H9 (cell line): Measurements from ENCODE around the gene JARID2. TPM values are rescaled to one million over a fixed set of nuclear protein-coding genes. Genes with fewer than 3 reads are reported as not detected.
A peak's percentile ranks its signal among the peaks of the same experiment; 100 is the strongest.

Source experiments
- DNase-seq: peaks from one replicate; pipeline ENCODE4 v3.0.0-alpha.2; 2017
- H2AFZ ChIP-seq: one replicate; pipeline ENCODE4 v1.6.1; 2013; ENCODE audit warnings: mild to moderate bottlenecking, low read length, control low read depth, moderate library complexity
- H2AK5ac ChIP-seq: 2 replicates; pipeline ENCODE4 v1.6.1; 2013; ENCODE audit warnings: low read length, control low read depth, mixed read lengths; ENCODE audit not compliant: insufficient read length
- H2BK120ac ChIP-seq: one replicate; pipeline ENCODE4 v1.6.1; 2013; ENCODE audit warnings: low read depth, mild to moderate bottlenecking, low read length, control low read depth, inconsistent platforms; ENCODE audit not compliant: poor library complexity, severe bottlenecking
- H2BK12ac ChIP-seq: 2 replicates; pipeline ENCODE4 v1.6.1; 2013; ENCODE audit warnings: low read length, control low read depth, mixed read lengths, low read depth; ENCODE audit not compliant: insufficient read length
- H2BK15ac ChIP-seq: 2 replicates; pipeline ENCODE4 v1.6.1; 2013; ENCODE audit warnings: low read depth, low read length, control low read depth
- H2BK20ac ChIP-seq: one replicate; pipeline ENCODE4 v1.6.1; 2013; ENCODE audit warnings: low read depth, mild to moderate bottlenecking, low read length, control low read depth, inconsistent platforms; ENCODE audit not compliant: poor library complexity, severe bottlenecking
- H2BK5ac ChIP-seq: 2 replicates; pipeline ENCODE4 v1.6.1; 2013; ENCODE audit warnings: low read length, control low read depth, mixed read lengths; ENCODE audit not compliant: insufficient read length
- H3K14ac ChIP-seq: 2 replicates; pipeline ENCODE4 v1.6.1; 2013; ENCODE audit warnings: low read length, control low read depth; ENCODE audit not compliant: insufficient read depth
- H3K18ac ChIP-seq: 2 replicates; pipeline ENCODE4 v1.6.1; 2013; ENCODE audit warnings: low read depth, mild to moderate bottlenecking, mixed read lengths, low read length, control low read depth; ENCODE audit not compliant: insufficient read length
- H3K23ac ChIP-seq: 2 replicates; pipeline ENCODE4 v1.6.1; 2013; ENCODE audit warnings: low read length, control low read depth, mixed read lengths, low read depth; ENCODE audit not compliant: insufficient read length
- H3K23me2 ChIP-seq: 2 replicates; pipeline ENCODE4 v1.6.1; 2013; ENCODE audit warnings: low read depth, mild to moderate bottlenecking, mixed read lengths, low read length, control low read depth; ENCODE audit not compliant: insufficient read length, poor library complexity, severe bottlenecking
- H3K27ac ChIP-seq: 2 replicates; pipeline ENCODE4 v1.5.1; 2013; ENCODE audit warnings: low read length, control low read depth, mixed read lengths, low read depth; ENCODE audit not compliant: insufficient read length
- H3K27me3 ChIP-seq: 2 replicates; pipeline ENCODE4 v1.6.1; 2013; ENCODE audit warnings: low read length, control low read depth, inconsistent platforms; ENCODE audit not compliant: insufficient read depth
- H3K4ac ChIP-seq: 2 replicates; pipeline ENCODE4 v1.6.1; 2013; ENCODE audit warnings: low read depth, mild to moderate bottlenecking, control low read depth, inconsistent platforms, low read length, moderate library complexity
- H3K4me1 ChIP-seq: 2 replicates; pipeline ENCODE4 v1.6.1; 2013; ENCODE audit warnings: low read length, control low read depth, inconsistent platforms; ENCODE audit not compliant: insufficient read depth
- H3K4me2 ChIP-seq: 2 replicates; pipeline ENCODE4 v1.6.1; 2013; ENCODE audit warnings: low read length, control low read depth, mixed read lengths; ENCODE audit not compliant: insufficient read length, insufficient read depth
- H3K56ac ChIP-seq: 2 replicates; pipeline ENCODE4 v1.6.1; 2013; ENCODE audit warnings: low read depth, mild to moderate bottlenecking, mixed read lengths, low read length, control low read depth; ENCODE audit not compliant: insufficient read length
- H3K79me1 ChIP-seq: 2 replicates; pipeline ENCODE4 v1.6.1; 2013; ENCODE audit warnings: low read depth, mild to moderate bottlenecking, moderate library complexity, low read length, control low read depth, inconsistent platforms; ENCODE audit not compliant: insufficient read depth, poor library complexity, severe bottlenecking
- H3K79me2 ChIP-seq: 2 replicates; pipeline ENCODE4 v1.6.1; 2013; ENCODE audit warnings: low read length, control low read depth, inconsistent platforms; ENCODE audit not compliant: insufficient read depth
- H3K9ac ChIP-seq: 2 replicates; pipeline ENCODE4 v1.6.1; 2013; ENCODE audit warnings: low read length, control low read depth, mixed read lengths; ENCODE audit not compliant: insufficient read length; ENCODE audit errors: extremely low read depth
- H3K9me3 ChIP-seq: one replicate; pipeline ENCODE4 v1.6.1; 2013; ENCODE audit warnings: low read depth, low read length, inconsistent platforms; ENCODE audit not compliant: control insufficient read depth
- H3T11ph ChIP-seq: one replicate; pipeline ENCODE4 v1.6.1; 2013; ENCODE audit warnings: mild to moderate bottlenecking, low read length, control low read depth, inconsistent platforms
- H4K20me1 ChIP-seq: one replicate; pipeline ENCODE4 v1.6.1; 2013; ENCODE audit not compliant: control insufficient read depth, insufficient read length, insufficient read depth
- H4K5ac ChIP-seq: 2 replicates; pipeline ENCODE4 v1.6.1; 2013; ENCODE audit warnings: low read depth, mild to moderate bottlenecking, mixed read lengths, low read length, control low read depth; ENCODE audit not compliant: insufficient read length
- H4K8ac ChIP-seq: replicated peaks from 2 replicates; pipeline ENCODE4 v1.6.1; 2013; ENCODE audit warnings: low read length, control low read depth, mixed read lengths, low read depth; ENCODE audit not compliant: insufficient read length
- H4K91ac ChIP-seq: 2 replicates; pipeline ENCODE4 v1.6.1; 2013; ENCODE audit warnings: low read depth, mild to moderate bottlenecking, moderate library complexity, mixed read lengths, low read length, control low read depth; ENCODE audit not compliant: insufficient read length
- H3K27ac Mint-ChIP-seq, 3 experiments: 2 replicates in 2 of 3; 3 replicates in 1 of 3; pipeline ENCODE4 v1.8.0; 2020 to 2021; ENCODE audit warnings: mixed read lengths in 3 of 3, mild to moderate bottlenecking in 1 of 3, moderate library complexity in 1 of 3
- H3K27me3 Mint-ChIP-seq: 2 replicates; pipeline ENCODE4 v1.8.0; 2021; ENCODE audit warnings: low read depth, mild to moderate bottlenecking, moderate library complexity, mixed read lengths
- H3K36me3 Mint-ChIP-seq, 3 experiments: 2 replicates in 2 of 3; 3 replicates in 1 of 3; pipeline ENCODE4 v1.8.0; 2020 to 2021; ENCODE audit warnings: low read depth in 3 of 3, mixed read lengths in 3 of 3; ENCODE audit not compliant: insufficient read depth in 1 of 3
- H3K4me1 Mint-ChIP-seq, 2 experiments: 2 replicates each; pipeline ENCODE4 v1.8.0; 2020; ENCODE audit warnings: mixed read lengths in 2 of 2
- H3K4me3 Mint-ChIP-seq, 2 experiments: 2 replicates in 1 of 2; 3 replicates in 1 of 2; pipeline ENCODE4 v1.8.0; 2020 to 2021; ENCODE audit warnings: mild to moderate bottlenecking in 2 of 2, mixed read lengths in 2 of 2, moderate library complexity in 1 of 2
- H3K9me3 Mint-ChIP-seq, 2 experiments: 2 replicates in 1 of 2; 3 replicates in 1 of 2; pipeline ENCODE4 v1.8.0; 2020; ENCODE audit warnings: mild to moderate bottlenecking in 2 of 2, mixed read lengths in 2 of 2, moderate library complexity in 1 of 2
- WGBS: extraction: QIAGEN DNeasy Blood & Tissue Kit; methylation state at CpG from one replicate; pipeline ENCODE4 v1.1.7; 2013; ENCODE audit warnings: missing lambda C conversion rate, low lambda C conversion rate, mixed read lengths; ENCODE audit not compliant: insufficient read length; ENCODE audit errors: extremely low coverage; 5-methylcytosine and 5-hydroxymethylcytosine counted together
- total RNA-seq: library from RNA; stranded (reverse); gene quantifications from 2 replicates; pipeline ENCODE4 v1.2.1, GENCODE V29; 2021
- TF ChIP-seq, protein P1 (sequence below): fragments of 200-600 bp; sonication (generic); conservative IDR thresholded peaks from 3 replicates; pipeline ENCODE4 v1.8.0; 2021; ENCODE audit warnings: antibody characterized with exemption, mild to moderate bottlenecking

The JARID2 gene
- total RNA-seq, 1 experiment from 2014 or later: 174 TPM

DNA sequence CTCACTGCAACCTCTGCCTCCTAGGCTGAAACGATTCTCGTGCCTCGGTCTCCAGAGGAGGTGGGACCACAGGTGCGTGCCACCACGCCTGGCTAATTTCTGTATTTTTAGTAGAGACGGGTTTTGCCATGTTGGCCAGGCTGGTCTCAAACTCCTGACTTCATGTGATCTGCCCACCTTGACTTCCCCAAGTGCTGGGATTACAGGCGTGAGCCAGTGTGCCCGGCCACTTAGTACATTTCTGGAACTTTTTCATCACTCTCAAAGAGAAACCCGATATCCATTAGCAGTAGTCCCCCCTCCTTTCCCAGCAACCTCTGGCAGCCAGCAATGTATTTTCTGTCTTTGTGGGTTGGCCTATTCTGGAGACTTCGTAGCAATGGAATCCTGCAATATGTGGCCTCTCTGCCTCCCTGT, 109.8 kb downstream of the JARID2 start:
- H3K27ac Mint-ChIP-seq: peak overlapping the region in 1 of 3 experiments; percentile 65; a peak in 1 of 7 replicates
- H3K79me2 ChIP-seq: peaks cover 91% of the 10 kb centered on the region

More for the DNA sequence above, 109.8 kb downstream of the JARID2 start:
- H2AK5ac ChIP-seq: no peak overlapping the region
- H4K20me1 ChIP-seq: no peaks in the 10 kb centered on the region
- no peak overlapping the region for H3K14ac ChIP-seq
- no peak overlapping the region for H4K8ac ChIP-seq
- H3K9ac ChIP-seq: no peak overlapping the region
- H2BK5ac ChIP-seq: no peak overlapping the region
- Mint-ChIP-seq H3K9me3 (no peaks in the 10 kb centered on the region), H3K4me3 (no peak overlapping the region), H3K27me3 (no peaks in the 10 kb centered on the region), H3K36me3 (peaks cover 0 to 6% (median 0%) of the 10 kb centered on the region in 3 experiments; a peak in 3 of 7 replicates), H3K4me1 (peaks cover 73 to 81% of the 10 kb centered on the region in 2 experiments)
- H3T11ph ChIP-seq: no peak overlapping the region
- H3K27ac ChIP-seq: no peak overlapping the region
- H2BK120ac ChIP-seq: no peak overlapping the region
- H3K18ac ChIP-seq: no peak overlapping the region
- no peak overlapping the region for H2BK15ac ChIP-seq
- no CpG with 5 or more reads among the region's 10 CpGs for WGBS
- H3K27me3 ChIP-seq: no peaks in the 10 kb centered on the region
- H2AFZ ChIP-seq: no peak overlapping the region
- H3K23me2 ChIP-seq: no peaks in the 10 kb centered on the region
- DNase-seq: no peak
- no peak overlapping the region for H3K56ac ChIP-seq
- H3K4ac ChIP-seq: no peak overlapping the region
- TF ChIP-seq, protein P1, sequence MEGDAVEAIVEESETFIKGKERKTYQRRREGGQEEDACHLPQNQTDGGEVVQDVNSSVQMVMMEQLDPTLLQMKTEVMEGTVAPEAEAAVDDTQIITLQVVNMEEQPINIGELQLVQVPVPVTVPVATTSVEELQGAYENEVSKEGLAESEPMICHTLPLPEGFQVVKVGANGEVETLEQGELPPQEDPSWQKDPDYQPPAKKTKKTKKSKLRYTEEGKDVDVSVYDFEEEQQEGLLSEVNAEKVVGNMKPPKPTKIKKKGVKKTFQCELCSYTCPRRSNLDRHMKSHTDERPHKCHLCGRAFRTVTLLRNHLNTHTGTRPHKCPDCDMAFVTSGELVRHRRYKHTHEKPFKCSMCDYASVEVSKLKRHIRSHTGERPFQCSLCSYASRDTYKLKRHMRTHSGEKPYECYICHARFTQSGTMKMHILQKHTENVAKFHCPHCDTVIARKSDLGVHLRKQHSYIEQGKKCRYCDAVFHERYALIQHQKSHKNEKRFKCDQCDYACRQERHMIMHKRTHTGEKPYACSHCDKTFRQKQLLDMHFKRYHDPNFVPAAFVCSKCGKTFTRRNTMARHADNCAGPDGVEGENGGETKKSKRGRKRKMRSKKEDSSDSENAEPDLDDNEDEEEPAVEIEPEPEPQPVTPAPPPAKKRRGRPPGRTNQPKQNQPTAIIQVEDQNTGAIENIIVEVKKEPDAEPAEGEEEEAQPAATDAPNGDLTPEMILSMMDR: no peak
- no peak overlapping the region for H3K4me2 ChIP-seq
- H3K9me3 ChIP-seq: no peaks in the 10 kb centered on the region
- H4K91ac ChIP-seq: no peak overlapping the region
- peaks cover 15% of the 10 kb centered on the region; the same call in 1 of the 2 replicates for H3K4me1 ChIP-seq
- no peak overlapping the region for H2BK12ac ChIP-seq
- H4K5ac ChIP-seq: no peak overlapping the region
- H2BK20ac ChIP-seq: no peak overlapping the region
- no peak overlapping the region for H3K23ac ChIP-seq
- no peaks in the 10 kb centered on the region for H3K79me1 ChIP-seq
